ENCODE data around the gene HECW1.
"Not testable (repeated sequence)": the region's sequence is repeated elsewhere in the genome, so short reads cannot be mapped to it uniquely, and the experiment has no call there.

The HECW1 gene

GRCh38 chr7:43582503-43583423 is 470.3 kb downstream of the HECW1 start, which contains the start of gene STK17A:
Gene STK17A (plus strand): TSS chr7:43583108. CDS start chr7:43583244, 136 bp downstream.
- DNase-seq (ENCODE audit: low spot score), result peak; percentile 90

GRCh38 chr7:43583424-43584194 is 471.2 kb downstream of the HECW1 start:
- DNase-seq (ENCODE audit: low spot score), result peak; percentile 46

GRCh38 chr7:43584195-43584586 is 471.7 kb downstream of the HECW1 start:
- peak; percentile 42 for DNase-seq (ENCODE audit: low spot score)

- DNase-seq (ENCODE audit: low spot score), result not testable (repeated sequence)
Measured at GRCh38 chr7:43584733-43585132, 472.3 kb downstream of the HECW1 start.

GRCh38 chr7:43585562-43585961 is 473.1 kb downstream of the HECW1 start:
- no peak for DNase-seq (ENCODE audit: low spot score)

- DNase-seq (ENCODE audit: low spot score), result no peak
Measured at GRCh38 chr7:43586251-43586900, 473.9 kb downstream of the HECW1 start.

- no peak for DNase-seq (ENCODE audit: low spot score)
Measured at GRCh38 chr7:43588477-43589132, 476.2 kb downstream of the HECW1 start.

GRCh38 chr7:43589133-43589478 is 476.7 kb downstream of the HECW1 start:
- no peak for DNase-seq (ENCODE audit: low spot score)

- DNase-seq (ENCODE audit: low spot score), result no peak
Measured at GRCh38 chr7:43589728-43590127, 477.3 kb downstream of the HECW1 start.

- no peak for DNase-seq (ENCODE audit: low spot score)
Measured at GRCh38 chr7:43590862-43591557, 478.6 kb downstream of the HECW1 start.

GRCh38 chr7:43591558-43592180 is 479.2 kb downstream of the HECW1 start:
- DNase-seq (ENCODE audit: low spot score), result no peak

- no peak for DNase-seq (ENCODE audit: low spot score)
Measured at GRCh38 chr7:43592326-43592725, 479.9 kb downstream of the HECW1 start.

GRCh38 chr7:43593010-43593409 is 480.6 kb downstream of the HECW1 start:
- DNase-seq (ENCODE audit: low spot score), result no peak

GRCh38 chr7:43594020-43594419 is 481.6 kb downstream of the HECW1 start:
- no peak for DNase-seq (ENCODE audit: low spot score)

- DNase-seq (ENCODE audit: low spot score), result not testable (repeated sequence)
Measured at GRCh38 chr7:43596426-43596825, 484.0 kb downstream of the HECW1 start.

GRCh38 chr7:43600056-43600455 is 487.6 kb downstream of the HECW1 start:
- no peak for DNase-seq (ENCODE audit: low spot score)

GRCh38 chr7:43602256-43602655 is 489.8 kb downstream of the HECW1 start:
- peak; percentile 77 for DNase-seq (ENCODE audit: low spot score)

GRCh38 chr7:43604251-43604650 is 491.8 kb downstream of the HECW1 start:
- no peak for DNase-seq (ENCODE audit: low spot score)

- DNase-seq (ENCODE audit: low spot score), result no peak
Measured at GRCh38 chr7:43609097-43609496, 496.6 kb downstream of the HECW1 start.

- no peak for DNase-seq (ENCODE audit: low spot score)
Measured at GRCh38 chr7:43612128-43612527, 499.7 kb downstream of the HECW1 start.
